GM19099 (cell line): ENCODE measurements around the gene DLK1.

Source experiments
- POLR2A ChIP-seq: IDR thresholded peaks from 3 replicates; pipeline ENCODE4 v1.6.1; 2011; ENCODE audit warnings: low read depth; ENCODE audit not compliant: insufficient read length; ENCODE audit errors: extremely low read depth

Gene DLK1

DNA sequence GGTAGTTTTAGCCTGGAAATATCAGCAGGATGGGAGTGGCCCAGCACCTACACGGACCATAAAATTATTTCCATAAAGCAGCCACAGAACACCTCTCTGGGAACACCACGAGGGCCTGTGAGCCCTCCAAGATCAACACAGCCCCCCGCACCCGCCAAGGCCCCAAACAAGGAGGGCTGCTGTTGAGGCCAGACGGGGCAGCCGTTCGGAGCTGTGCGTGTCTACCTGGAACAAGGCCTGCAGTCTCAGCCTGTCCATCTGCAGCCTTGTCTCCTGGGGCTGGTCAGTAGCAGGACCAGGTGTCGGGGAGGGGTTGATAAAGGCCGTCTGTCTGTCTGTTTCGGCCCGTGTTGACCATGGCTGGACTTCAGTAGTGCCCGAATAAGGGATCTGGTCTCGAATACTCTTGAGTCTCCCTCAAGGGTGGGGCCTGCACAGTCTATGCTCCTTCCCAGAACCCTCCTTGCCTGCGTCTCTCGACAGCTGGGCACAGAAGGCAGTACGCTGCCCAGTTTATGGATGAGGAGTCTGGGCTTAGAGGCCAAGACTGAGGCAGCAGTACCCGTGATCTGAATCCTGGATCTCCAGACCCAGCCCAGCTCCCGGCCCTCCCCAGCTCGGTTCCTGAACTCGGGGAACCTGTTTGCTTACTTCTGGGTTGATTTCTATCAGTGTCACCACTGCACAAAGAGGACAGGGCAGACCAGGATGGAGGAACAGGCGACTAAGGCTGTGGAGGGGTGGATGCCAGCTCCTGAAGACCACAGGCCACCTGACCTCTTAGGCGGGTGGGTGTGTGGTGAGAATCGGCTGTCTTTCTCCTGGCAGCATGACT, 23.1 kb upstream of the DLK1 start:
- no peak for TF ChIP-seq POLR2A

- no peak for TF ChIP-seq POLR2A
These were observed 20.5 kb upstream of the DLK1 start for GRCh38 chr14:100706200-100706599.

DNA sequence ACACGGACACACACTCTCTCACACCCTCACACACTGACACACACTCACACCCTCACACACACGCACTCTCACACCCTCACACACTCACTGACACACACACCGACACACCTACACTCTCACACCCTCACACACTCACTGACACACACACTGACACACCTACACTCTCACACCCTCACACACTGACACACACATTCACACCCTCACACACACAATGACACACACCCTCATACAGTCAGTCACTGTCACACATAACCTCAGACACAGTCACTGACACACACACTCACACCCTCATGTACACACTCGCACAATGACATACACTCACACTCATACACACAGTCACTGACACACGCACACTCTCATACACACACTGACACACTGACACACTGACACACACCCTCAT, 19.8 kb upstream of the DLK1 start:
- no peak for TF ChIP-seq POLR2A

- TF ChIP-seq POLR2A, result no peak
These were observed 18.0 kb upstream of the DLK1 start for GRCh38 chr14:100708425-100709288.

GRCh38 chr14:100709289-100710284, 17.1 kb upstream of the DLK1 start:
- TF ChIP-seq POLR2A, result no peak

DNA sequence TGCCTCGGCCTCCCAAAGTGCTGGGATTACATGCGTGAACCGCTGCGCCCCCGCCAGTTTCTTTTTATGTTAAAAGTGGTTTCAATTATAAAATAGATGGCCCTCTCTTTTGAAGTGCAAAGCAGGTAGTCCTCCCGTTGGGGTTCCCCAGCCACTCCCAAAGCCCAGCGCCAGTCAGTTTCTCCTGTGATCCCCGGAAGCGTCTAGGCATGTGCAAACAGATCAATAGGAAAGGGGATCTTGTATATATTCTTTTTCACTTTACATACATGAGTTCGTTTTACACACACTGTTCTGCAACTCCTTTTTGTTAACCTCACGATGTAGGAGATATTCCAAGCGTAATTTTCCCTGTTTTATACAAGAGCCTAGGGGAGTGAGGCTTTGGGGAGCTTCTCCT, 16.3 kb upstream of the DLK1 start:
- TF ChIP-seq POLR2A, result no peak

GRCh38 chr14:100710826-100711462, 15.7 kb upstream of the DLK1 start:
- no peak for TF ChIP-seq POLR2A

DNA sequence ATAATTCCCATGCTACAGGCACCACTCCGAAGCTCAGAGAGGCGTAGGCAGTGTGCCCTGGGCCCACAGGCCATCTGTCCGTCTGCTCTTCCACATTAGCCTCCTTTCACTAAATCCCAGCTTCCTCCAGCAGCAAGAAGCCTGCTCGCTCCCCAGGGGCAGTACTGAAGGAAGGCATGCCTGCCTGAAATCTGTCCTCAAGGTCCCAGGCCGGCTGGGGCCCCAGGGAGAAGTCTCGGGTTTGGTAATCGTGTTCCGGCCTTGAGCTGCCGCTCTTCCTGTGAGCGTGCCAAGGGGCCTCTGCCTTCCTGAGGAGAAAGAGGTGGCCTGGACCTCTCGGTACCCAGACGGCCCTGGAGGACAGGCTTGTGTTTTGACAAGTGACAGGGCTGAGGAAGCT, 15.2 kb upstream of the DLK1 start:
- no peak for TF ChIP-seq POLR2A

GRCh38 chr14:100712490-100712889, 14.2 kb upstream of the DLK1 start:
- TF ChIP-seq POLR2A, result no peak

DNA sequence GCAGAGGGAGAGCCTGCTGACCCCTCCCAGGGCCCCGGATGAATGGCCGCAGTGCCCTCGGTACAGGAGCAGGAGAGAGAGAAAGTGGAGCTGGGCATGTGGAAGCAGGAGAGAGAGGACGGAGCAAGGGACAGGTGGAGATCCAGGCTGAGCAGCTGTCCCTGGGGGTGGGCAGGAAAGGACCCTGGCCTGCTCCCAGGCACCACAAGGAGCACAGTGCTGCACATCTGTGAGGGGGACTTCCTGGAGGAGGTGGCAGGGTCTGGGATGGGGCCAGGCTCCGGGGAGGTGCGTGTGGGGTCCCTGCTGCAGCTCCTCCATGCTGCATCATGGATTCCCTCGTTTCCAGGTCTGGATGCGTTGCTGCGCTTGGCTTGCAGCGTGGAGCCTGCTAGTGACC, 13.0 kb upstream of the DLK1 start:
- no peak for TF ChIP-seq POLR2A

DNA sequence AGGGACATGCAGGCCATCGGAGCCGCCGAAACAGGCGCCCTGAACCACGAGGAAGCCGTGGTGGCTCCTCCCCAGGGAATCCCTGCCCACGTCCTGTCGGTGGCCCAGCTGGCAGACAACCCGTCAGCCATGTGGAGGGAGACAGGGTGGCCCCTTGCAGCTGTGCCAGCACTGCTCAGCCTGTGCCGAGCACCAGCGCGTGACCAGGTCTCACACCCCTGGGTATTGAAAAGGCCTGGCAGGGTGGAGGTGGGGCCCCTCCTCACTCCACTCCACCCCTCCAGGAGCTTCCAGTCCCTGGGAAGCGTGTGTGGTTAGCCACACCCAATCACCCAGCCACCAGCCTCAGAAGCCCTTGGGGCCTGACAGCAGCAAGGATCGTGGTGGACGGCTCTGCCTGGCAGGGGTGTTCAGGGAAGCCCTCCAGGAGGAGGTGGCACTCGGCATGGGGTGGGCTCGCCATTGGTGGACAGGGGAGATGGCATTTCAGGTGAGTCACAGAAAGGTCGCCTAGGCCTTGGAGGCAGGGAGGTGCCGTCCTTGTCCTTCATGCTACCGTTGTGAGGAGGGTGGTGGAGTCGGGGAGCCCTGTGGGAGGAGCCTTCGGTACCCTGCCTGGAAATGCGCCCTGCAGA, 12.3 kb upstream of the DLK1 start:
- no peak for TF ChIP-seq POLR2A

- no peak for TF ChIP-seq POLR2A
These were observed 11.4 kb upstream of the DLK1 start for GRCh38 chr14:100715332-100715731.

- no peak for TF ChIP-seq POLR2A
These were observed 10.9 kb upstream of the DLK1 start for GRCh38 chr14:100715803-100716202.

GRCh38 chr14:100717386-100717785, 9.3 kb upstream of the DLK1 start:
- no peak for TF ChIP-seq POLR2A
